Stimulated activated CD4-positive, alpha-beta T cell treated with anti-CD3 and anti-CD28 coated beads, Interleukin-15, amount 100 ng/mL, for 24 hours (primary cell): Measurements from ENCODE around the gene BTBD1.
"Not testable (repeated sequence)": the region's sequence is repeated elsewhere in the genome, so short reads cannot be mapped to it uniquely, and the experiment has no call there.

ENCODE experiments used
- DNase-seq: peaks from one replicate; pipeline ENCODE4 v3.0.0-alpha.2; 2020

Gene BTBD1

GRCh38 chr15:83053151-83053550, 13.9 kb downstream of the BTBD1 start:
- DNase-seq: no peak

DNA sequence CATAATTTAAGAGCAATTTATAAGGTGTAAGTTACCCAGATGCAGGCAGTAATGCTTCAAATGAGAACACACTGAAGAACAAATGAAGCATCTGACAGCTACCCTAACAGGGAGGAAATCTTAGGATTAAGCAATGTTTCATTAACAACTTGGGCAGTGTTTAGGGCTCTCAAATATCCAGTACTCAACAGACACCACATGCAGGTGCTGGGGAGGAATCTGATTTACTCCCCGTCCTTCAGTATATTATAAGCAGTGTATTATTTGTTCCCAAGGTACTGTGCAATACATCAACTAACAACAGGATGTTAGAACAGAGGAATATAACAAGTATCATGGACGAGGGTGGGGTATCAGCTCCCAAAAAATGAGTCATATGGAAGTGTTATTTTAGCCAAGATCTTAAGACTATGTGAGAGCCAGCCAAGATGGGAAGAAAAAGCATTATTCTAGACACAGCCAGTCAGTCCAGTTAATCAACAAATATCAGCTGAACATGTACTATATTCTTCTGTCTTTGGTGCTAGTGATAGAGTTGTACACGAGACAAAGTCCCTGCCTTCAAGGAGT, 20.4 kb downstream of the BTBD1 start:
- DNase-seq: no peak

- no peak for DNase-seq
Observed at GRCh38 chr15:83044156-83044555, 22.9 kb downstream of the BTBD1 start.

- no peak for DNase-seq
Observed at GRCh38 chr15:83039206-83039605, 27.8 kb downstream of the BTBD1 start.

DNA sequence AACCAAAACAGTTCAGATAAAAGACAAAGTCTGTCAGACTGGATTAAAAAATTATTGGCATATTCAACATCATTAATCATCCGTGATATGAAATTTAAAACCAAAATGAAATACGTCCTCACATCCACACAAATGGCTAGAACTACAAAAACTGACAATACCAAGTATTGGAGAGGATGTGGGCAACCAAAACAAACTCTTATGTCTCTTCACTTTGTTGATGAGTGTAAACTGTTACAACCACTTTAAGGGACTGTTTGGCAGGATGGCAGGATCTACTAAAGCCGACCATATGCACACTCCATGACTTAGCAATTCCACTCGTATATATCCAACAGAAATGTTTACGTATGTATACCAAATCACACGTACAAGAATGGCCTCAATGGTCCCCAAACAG, 30.8 kb downstream of the BTBD1 start:
- DNase-seq: no peak

- not testable (repeated sequence) for DNase-seq
Observed at GRCh38 chr15:83031234-83031633, 35.8 kb downstream of the BTBD1 start.

GRCh38 chr15:83030021-83030420, 37.0 kb downstream of the BTBD1 start:
- no peak for DNase-seq

DNA sequence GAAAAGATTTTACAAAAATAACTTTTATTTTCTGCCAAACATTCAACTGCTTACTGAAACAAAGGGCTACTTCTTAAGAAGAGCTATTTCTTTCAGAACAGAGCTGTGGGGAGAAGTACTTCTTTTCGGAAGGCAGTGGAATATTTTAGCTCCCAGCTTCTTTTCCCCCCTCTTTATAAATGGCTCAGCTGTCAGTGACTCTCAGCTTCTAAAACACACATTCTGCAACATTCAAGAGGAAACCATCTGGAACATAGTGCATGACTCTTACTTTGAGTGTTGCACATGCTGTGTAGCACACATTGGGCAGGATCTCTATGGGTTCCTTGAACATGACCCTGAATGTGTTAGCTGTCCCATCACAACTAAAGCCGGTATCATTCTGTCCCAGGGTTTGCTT, 48.6 kb downstream of the BTBD1 start:
- DNase-seq: no peak

DNA sequence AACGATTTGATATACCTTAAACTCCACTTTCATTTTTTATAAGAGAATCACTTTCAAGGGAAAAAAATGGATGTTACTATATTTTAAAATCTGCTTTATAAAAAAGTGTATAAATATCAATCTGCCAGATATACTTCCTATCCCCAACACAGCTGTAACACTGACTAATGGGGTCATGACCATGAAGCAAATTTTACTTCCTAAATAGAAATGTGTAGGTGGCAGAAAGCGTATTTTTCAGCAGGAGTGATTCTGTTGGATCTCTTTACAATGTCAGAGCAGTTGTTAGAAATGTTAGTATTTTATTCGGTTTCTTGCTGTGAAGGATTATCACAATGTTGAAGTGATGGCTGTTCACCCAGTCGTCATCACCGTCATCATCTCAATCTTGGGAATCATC, 50.1 kb downstream of the BTBD1 start:
- DNase-seq: no peak

GRCh38 chr15:83015361-83015760, 51.7 kb downstream of the BTBD1 start:
- DNase-seq: no peak

DNA sequence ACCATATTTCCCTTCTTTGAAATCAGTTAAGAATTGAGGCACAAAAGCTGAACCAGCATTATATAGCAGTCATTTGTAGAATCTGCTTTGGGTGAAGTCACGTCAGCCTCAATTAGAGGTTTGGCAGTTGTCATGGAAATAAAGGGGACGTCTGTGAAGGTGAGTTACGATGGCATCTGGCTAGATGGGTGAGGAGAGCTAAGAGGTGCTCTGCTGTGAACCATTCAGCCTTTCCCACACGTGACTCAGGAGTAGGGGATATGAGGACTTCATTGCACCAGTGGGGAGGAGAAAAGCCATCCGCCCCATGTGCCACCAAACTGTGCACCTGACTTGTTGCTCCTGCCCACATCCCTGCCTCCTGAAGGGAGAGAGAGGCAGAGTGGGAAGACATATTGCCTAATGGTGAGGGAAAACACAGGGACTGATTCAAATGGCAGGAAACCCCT, 52.8 kb downstream of the BTBD1 start:
- no peak for DNase-seq

- DNase-seq: no peak
Observed at GRCh38 chr15:83012636-83013035, 54.4 kb downstream of the BTBD1 start.

GRCh38 chr15:83012076-83012426, 55.0 kb downstream of the BTBD1 start:
- DNase-seq: no peak

- DNase-seq: peak; percentile 89
Observed at GRCh38 chr15:83011271-83012075, 55.6 kb downstream of the BTBD1 start, which contains the start of gene C15orf40. Gene C15orf40 (minus strand): TSS chr15:83011639. CDS start chr15:83011607, 32 bp downstream.

DNA sequence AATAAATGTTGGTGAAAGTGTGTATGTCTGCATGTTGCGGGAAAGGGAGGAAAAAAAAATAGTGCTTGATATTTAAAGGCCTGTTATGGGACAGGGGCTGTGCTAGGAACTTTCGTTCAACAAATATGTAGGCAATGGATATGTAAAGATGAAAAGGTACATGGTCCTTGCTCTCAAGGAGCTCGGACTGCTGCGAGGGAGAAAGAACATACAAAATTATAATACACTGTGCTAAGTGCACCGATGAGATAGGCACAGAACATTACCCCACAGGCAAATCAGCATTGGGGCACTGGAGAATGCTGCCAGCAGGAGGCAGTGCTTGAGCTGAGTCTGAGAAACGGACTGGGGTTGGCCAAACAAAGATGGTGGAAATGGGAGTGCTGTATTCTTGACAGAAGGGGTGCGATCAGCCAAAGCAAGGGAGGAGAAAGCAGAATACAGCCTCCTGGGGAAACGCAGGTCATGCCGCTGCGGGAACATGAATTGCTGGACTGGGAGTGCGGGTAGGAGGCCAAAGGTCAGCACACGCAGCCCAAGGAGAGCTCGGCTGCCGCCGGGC, 56.3 kb downstream of the BTBD1 start:
- DNase-seq: peak; percentile 88

DNA sequence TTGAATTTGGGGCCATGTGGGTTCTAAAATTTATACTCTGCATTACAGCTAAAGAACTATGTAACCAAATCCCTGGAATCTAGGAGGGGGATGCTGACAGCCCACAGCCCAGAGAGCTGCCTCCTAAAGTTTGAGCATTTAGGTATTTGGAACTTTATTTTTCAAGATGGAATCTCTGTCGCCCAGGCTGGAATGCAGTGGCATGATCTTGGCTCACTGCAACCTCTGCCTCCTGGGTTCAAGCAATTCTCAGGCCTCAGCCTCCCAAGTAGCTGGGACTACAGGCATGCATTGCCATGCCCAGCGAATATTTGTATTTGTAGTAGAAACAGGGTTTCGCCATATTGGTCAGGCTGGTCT, 66.4 kb downstream of the BTBD1 start:
- DNase-seq: not testable (repeated sequence)

DNA sequence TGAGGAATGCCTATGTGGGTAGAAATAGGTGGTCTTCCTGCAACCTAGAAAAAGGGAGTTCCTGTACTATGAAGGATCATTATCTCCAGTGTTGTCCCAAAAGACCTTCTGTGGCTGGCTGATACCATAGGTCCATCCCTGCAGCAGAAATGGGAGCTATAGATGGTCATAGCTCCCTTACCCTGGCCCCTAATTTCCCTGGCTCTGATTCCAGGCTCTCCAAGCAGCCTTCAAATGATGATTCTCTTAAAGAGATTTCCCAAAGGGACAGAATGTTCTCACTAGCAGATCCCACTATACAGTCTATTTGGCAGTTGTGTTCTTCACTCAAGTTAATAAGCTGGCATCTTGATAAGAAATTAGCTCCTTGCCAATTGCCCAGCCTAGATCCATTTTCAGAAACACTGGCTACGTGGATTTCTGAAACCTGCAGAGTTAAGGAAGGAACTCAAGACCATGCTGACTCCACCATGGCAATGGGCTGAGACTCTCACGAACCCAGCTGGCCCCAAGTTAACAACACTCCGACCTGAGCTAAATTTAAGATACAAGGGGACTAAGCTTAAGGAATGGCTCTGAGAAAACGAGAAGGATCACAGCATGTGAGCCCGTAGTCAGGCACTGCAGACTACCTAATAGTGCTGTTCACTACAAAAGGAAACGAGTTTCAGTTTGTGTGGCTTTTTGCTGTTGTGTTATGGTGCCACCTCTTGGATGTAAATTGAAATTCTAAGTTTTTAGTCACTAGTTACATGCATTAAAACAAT, 67.0 kb downstream of the BTBD1 start:
- DNase-seq: peak; percentile 16

GRCh38 chr15:82999426-82999825, 67.6 kb downstream of the BTBD1 start:
- DNase-seq: no peak

DNA sequence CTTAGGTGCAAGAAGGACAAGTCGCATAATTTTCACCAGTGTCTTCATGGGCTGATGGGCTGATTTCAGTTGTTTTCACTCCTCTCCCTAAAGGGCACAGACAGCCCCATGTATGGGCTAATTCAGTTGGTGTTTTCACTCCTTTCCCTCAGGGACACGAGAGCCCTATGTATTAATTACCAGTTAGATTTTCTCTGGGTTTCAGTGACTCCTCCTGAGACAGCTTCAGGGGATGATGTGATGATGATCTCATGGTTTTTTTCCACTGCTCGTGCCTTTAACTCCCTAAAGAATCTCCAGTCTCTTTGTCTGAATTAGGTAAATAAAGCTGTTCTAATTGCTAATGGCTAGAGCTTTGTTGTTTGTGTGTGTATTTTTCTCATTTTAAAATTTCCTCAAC, 71.1 kb downstream of the BTBD1 start:
- no peak for DNase-seq

GRCh38 chr15:82995076-82995475, 72.0 kb downstream of the BTBD1 start:
- DNase-seq: no peak

DNA sequence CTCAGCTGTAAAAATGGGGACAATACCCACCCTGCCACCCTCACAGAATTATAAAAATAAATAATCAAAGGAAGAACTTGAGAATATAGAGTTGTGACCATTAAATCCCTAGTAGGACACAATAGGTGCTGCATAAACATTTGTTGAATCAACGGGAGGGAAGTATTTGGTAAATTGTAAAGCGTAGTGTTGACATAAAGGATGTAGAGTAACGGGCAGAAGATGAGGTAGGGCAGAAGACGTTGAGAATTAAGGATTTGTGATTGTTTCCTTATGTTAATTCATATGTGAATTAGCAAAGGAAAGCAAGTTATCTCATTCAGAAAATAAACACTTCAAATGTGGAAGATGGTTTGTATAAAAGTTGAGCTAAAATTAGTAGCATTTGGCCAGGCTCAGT, 73.9 kb downstream of the BTBD1 start:
- no peak for DNase-seq

GRCh38 chr15:82992436-82992998, 74.5 kb downstream of the BTBD1 start:
- no peak for DNase-seq

- no peak for DNase-seq
Observed at GRCh38 chr15:82986442-82986780, 80.6 kb downstream of the BTBD1 start.
